ENCODE results near the gene KLHL17.

KLHL17 gene

GRCh38 chr1:919271-919872 is 41.0 kb upstream of the KLHL17 start:
- TF ChIP-seq, protein P1, sequence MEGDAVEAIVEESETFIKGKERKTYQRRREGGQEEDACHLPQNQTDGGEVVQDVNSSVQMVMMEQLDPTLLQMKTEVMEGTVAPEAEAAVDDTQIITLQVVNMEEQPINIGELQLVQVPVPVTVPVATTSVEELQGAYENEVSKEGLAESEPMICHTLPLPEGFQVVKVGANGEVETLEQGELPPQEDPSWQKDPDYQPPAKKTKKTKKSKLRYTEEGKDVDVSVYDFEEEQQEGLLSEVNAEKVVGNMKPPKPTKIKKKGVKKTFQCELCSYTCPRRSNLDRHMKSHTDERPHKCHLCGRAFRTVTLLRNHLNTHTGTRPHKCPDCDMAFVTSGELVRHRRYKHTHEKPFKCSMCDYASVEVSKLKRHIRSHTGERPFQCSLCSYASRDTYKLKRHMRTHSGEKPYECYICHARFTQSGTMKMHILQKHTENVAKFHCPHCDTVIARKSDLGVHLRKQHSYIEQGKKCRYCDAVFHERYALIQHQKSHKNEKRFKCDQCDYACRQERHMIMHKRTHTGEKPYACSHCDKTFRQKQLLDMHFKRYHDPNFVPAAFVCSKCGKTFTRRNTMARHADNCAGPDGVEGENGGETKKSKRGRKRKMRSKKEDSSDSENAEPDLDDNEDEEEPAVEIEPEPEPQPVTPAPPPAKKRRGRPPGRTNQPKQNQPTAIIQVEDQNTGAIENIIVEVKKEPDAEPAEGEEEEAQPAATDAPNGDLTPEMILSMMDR (IDR thresholded peaks at IDR 0.05) = no peak

GRCh38 chr1:920010-920409 is 40.4 kb upstream of the KLHL17 start:
- TF ChIP-seq, protein P1 (IDR thresholded peaks at IDR 0.05) = no peak

DNA sequence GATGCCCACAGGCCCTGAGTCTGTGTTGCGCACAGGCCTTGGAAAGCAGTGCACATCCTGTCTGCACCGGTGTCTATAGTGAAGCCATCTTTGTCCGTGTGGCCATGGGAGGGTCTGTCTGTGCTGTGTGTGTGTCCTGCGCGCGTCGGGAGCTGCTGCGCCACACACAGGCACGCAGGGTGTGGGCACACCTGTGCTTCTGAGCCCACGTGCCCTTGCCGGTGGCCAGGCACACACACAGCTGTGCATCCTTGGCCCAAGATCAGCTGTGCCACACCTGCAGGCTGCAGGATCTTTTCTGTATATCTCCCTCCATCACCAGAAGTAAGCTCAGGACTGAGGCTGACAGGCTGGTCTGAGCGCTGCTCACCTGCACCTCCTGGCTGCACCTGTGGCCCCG is 39.9 kb upstream of the KLHL17 start:
- TF ChIP-seq, protein P1 (IDR thresholded peaks at IDR 0.05) = no peak

GRCh38 chr1:921011-921837 is 39.2 kb upstream of the KLHL17 start:
- TF ChIP-seq, protein P1 (IDR thresholded peaks at IDR 0.05) = peak; percentile 21; the same call in 1 of the 2 replicates

DNA sequence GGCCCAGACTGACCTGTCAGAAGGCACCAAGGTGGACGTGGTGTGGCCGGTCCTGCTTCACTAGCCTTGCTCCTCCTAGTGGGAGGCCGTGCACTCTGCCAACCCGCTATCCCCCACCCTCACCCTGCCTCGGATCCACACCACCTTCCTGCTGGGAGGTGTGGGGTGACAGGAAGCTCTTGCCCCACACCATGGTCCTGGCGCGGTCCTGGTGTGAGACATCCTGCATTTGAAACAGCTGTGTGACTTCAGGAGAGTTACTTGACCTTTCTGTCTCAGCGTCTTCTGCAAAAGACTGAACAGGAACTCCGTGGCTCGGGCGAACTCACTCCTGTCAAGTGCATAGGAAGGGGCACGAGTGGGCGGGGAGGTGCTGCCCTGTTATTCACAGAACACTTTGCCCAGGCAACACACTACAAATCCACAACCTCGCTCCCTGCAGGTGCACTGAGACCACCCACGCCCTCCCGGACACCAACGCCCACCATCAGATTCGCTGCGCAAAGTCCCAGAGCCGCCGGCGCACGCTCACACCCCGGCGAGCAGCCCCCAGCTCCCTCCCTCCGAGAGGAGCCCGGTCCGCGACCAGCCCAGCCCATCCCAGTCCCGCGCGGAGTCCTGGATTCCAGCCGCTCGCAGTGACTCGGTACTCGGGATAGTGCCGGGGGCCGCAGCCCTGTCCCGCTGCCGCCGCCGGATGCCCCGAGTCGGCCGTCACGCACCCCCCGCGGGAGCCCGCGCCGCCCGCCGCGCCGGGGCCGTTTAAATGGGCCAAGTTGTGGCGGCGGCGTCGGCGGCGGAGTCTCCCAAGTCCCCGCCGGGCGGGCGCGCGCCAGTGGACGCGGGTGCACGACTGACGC is 37.0 kb upstream of the KLHL17 start, which contains the start of gene SAMD11:
TSS of gene SAMD11 (plus strand) at position 793 of the 860 bp plus-strand sequence. CDS start 509 bp downstream, outside the sequence.
- TF ChIP-seq, protein P1 (IDR thresholded peaks at IDR 0.05) = no peak

DNA sequence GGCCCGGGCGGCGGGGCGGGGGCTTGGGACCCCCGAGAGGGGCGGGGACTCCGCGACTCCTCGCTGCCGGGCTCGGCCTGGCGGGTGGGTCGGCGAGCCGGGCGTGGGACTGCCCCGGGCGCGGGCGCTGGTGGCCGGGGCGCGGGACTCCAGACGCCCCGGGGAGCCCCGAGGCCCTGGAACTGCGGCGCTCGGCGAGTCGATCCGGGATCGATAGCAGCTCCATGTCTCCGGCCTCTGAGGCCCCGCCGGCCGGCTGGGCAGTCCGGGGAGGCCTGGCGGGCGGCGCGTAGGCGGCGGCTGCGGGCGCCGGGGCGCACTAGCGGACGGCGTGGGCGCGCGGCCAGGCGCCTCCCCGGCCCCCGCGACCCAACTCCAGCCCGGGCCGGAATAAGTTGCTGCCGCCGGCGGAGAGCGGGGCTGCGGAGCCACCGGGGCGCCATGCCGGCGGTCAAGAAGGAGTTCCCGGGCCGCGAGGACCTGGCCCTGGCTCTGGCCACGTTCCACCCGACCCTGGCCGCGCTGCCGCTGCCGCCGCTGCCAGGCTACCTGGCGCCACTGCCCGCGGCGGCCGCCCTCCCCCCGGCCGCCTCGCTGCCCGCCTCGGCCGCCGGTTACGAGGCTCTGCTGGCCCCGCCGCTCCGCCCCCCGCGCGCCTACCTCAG is 36.3 kb upstream of the KLHL17 start:
- TF ChIP-seq, protein P1 (IDR thresholded peaks at IDR 0.05) = no peak

Data from LNCAP (cell line).